ENCODE results near the gene ANKRD6.

The ANKRD6 gene

GRCh38 chr6:89433252-89434149 lies 549 bp downstream of the ANKRD6 start:
- peak overlapping the region; percentile 59 for H3K4me3 ChIP-seq (ENCODE audit: low read depth, low read length)
- in situ Hi-C loops (cut with HindIII; ENCODE audit: low sequenced_read_pairs), result loop anchor here (10.0 to 25.0 kb wide), 2 partner anchors 201 to 329 kb away; partner anchors contain the start of gene LYRM2
- no peak for TF ChIP-seq CTCF (IDR thresholded peaks at IDR 0.05; ENCODE audit: low read depth, low read length, missing control alignments)
- no peak for DNase-seq (ENCODE audit: low read depth)

- in situ Hi-C loops (cut with HindIII; ENCODE audit: low sequenced_read_pairs), result loop anchor here (10.0 to 25.0 kb wide), 2 partner anchors 201 to 328 kb away; partner anchors contain the start of gene LYRM2
- no peak for TF ChIP-seq CTCF (IDR thresholded peaks at IDR 0.05; ENCODE audit: low read depth, low read length, missing control alignments)
- DNase-seq (ENCODE audit: low read depth), result no peak
- H3K4me3 ChIP-seq (ENCODE audit: low read depth, low read length), result no peak overlapping the region
These were observed 1.2 kb downstream of the ANKRD6 start for GRCh38 chr6:89434150-89434499.

GRCh38 chr6:89434954-89435353 lies 2.0 kb downstream of the ANKRD6 start:
- no peak for TF ChIP-seq CTCF (IDR thresholded peaks at IDR 0.05; ENCODE audit: low read depth, low read length, missing control alignments)
- no peak for DNase-seq (ENCODE audit: low read depth)
- in situ Hi-C loops (cut with HindIII; ENCODE audit: low sequenced_read_pairs), result loop anchor here (10.0 to 25.0 kb wide), 2 partner anchors 200 to 327 kb away; partner anchors contain the start of gene LYRM2
- no peak overlapping the region for H3K4me3 ChIP-seq (ENCODE audit: low read depth, low read length)

GRCh38 chr6:89436226-89436625 lies 3.3 kb downstream of the ANKRD6 start:
- no peak for TF ChIP-seq CTCF (IDR thresholded peaks at IDR 0.05; ENCODE audit: low read depth, low read length, missing control alignments)
- in situ Hi-C loops (cut with HindIII; ENCODE audit: low sequenced_read_pairs), result loop anchor here (10.0 to 25.0 kb wide), 2 partner anchors 199 to 326 kb away; partner anchors contain the start of gene LYRM2
- no peak for DNase-seq (ENCODE audit: low read depth)
- no peak overlapping the region for H3K4me3 ChIP-seq (ENCODE audit: low read depth, low read length)

GRCh38 chr6:89438248-89438647 lies 5.3 kb downstream of the ANKRD6 start:
- no peak for DNase-seq (ENCODE audit: low read depth)
- no peak for TF ChIP-seq CTCF (IDR thresholded peaks at IDR 0.05; ENCODE audit: low read depth, low read length, missing control alignments)
- no peak overlapping the region for H3K4me3 ChIP-seq (ENCODE audit: low read depth, low read length)
- in situ Hi-C loops (cut with HindIII; ENCODE audit: low sequenced_read_pairs), result loop anchor here (10.0 to 25.0 kb wide), 2 partner anchors 197 to 324 kb away; partner anchors contain the start of gene LYRM2

- no peak for TF ChIP-seq CTCF (IDR thresholded peaks at IDR 0.05; ENCODE audit: low read depth, low read length, missing control alignments)
- in situ Hi-C loops (cut with HindIII; ENCODE audit: low sequenced_read_pairs), result loop anchor here (10.0 to 25.0 kb wide), 2 partner anchors 196 to 323 kb away; partner anchors contain the start of gene LYRM2
- no peak for DNase-seq (ENCODE audit: low read depth)
- no peak overlapping the region for H3K4me3 ChIP-seq (ENCODE audit: low read depth, low read length)
These were observed 6.1 kb downstream of the ANKRD6 start for GRCh38 chr6:89439014-89439413.
